Activated naive CD4-positive, alpha-beta T cell treated with anti-CD3 and anti-CD28 coated beads for 36 hours (primary cell): ENCODE results near the gene RAP1A. TPM values are rescaled to one million over a fixed set of nuclear protein-coding genes. Genes with fewer than 3 reads are reported as not detected.

ENCODE experiments used
- CTCF ChIA-PET: fragments of 350-600 bp; sonication (Branson Sonifier 250); formaldehyde crosslinking; loops from one replicate; lab custom pipeline; 2021; ENCODE audit warnings: antibody characterized with exemption; lab: Charles Lee
- DNase-seq: peaks from one replicate; pipeline ENCODE4 v3.0.0-alpha.2; 2020
- H3K27ac Mint-ChIP-seq: one replicate; pipeline ENCODE4 v1.8.0; 2021; ENCODE audit warnings: mild to moderate bottlenecking, mixed read lengths
- H3K27me3 Mint-ChIP-seq: one replicate; pipeline ENCODE4 v1.8.0; 2021; ENCODE audit warnings: low read depth, mixed read lengths
- H3K36me3 Mint-ChIP-seq: one replicate; pipeline ENCODE4 v1.8.0; 2021; ENCODE audit warnings: low read depth, mixed read lengths
- H3K4me1 Mint-ChIP-seq: one replicate; pipeline ENCODE4 v1.8.0; 2021; ENCODE audit warnings: low read depth, mixed read lengths
- H3K4me3 Mint-ChIP-seq: one replicate; pipeline ENCODE4 v1.8.0; 2021; ENCODE audit warnings: mild to moderate bottlenecking, moderate library complexity, mixed read lengths
- H3K9me3 Mint-ChIP-seq: one replicate; pipeline ENCODE4 v1.8.0; 2021; ENCODE audit warnings: mixed read lengths
- intact Hi-C: fragments of 100-400 bp; cut with micrococcal nuclease; formaldehyde crosslinking; loops from one replicate; pipeline ENCODE4 v1.15.1; 2023
- total RNA-seq, 2 experiments: library from RNA; stranded (reverse); gene quantifications; one replicate each; pipeline ENCODE4 v1.2.3, GENCODE V29; 2021

Gene RAP1A
- total RNA-seq, 2 experiments from 2014 or later = 152 to 155 TPM

- Mint-ChIP-seq H3K4me3 (no peak overlapping the region), H3K27me3 (no peaks in the 10 kb centered on the region), H3K27ac (no peak overlapping the region), H3K9me3 (no peaks in the 10 kb centered on the region), H3K36me3 (peaks cover 17% of the 10 kb centered on the region), H3K4me1 (peaks cover 75% of the 10 kb centered on the region)
- intact Hi-C loops = no loop called here
- CTCF ChIA-PET = interaction anchor here (0.7 to 1.8 kb wide), 6 partner anchors 9 to 141 kb away, joined by 3 to 10 read pairs (median 4); partner anchors contain the start of gene RAP1A
- no peak for DNase-seq
These were observed 29.6 kb downstream of the RAP1A start for GRCh38 chr1:111649227-111649626.

GRCh38 chr1:111649648-111650047 lies 30.1 kb downstream of the RAP1A start:
- DNase-seq = no peak
- Mint-ChIP-seq H3K9me3 (no peaks in the 10 kb centered on the region), H3K27me3 (no peaks in the 10 kb centered on the region), H3K4me1 (peaks cover 72% of the 10 kb centered on the region), H3K27ac (no peak overlapping the region), H3K36me3 (peaks cover 17% of the 10 kb centered on the region), H3K4me3 (no peak overlapping the region)
- intact Hi-C loops = no loop called here
- CTCF ChIA-PET = interaction anchor here (1.1 to 1.8 kb wide), 5 partner anchors 9 to 141 kb away, joined by 3 to 10 read pairs (median 4); partner anchors contain the start of gene RAP1A

- no peak overlapping the region for H3K27ac Mint-ChIP-seq
- CTCF ChIA-PET = no interaction called here
- H3K9me3 Mint-ChIP-seq = no peaks in the 10 kb centered on the region
- no peaks in the 10 kb centered on the region for H3K27me3 Mint-ChIP-seq
- peaks cover 56% of the 10 kb centered on the region for H3K4me1 Mint-ChIP-seq
- no peak for DNase-seq
- H3K4me3 Mint-ChIP-seq = no peak overlapping the region
- H3K36me3 Mint-ChIP-seq = peaks cover 11% of the 10 kb centered on the region
- intact Hi-C loops = no loop called here
These were observed 34.1 kb downstream of the RAP1A start for GRCh38 chr1:111653709-111654108.

- CTCF ChIA-PET = interaction anchor here (1.3 kb wide), 1 partner anchor 147 kb away, joined by 5 read pairs; no protein-coding TSS in a partner anchor
- no peaks in the 10 kb centered on the region for H3K27me3 Mint-ChIP-seq
- intact Hi-C loops = no loop called here
- H3K36me3 Mint-ChIP-seq = peaks cover 6% of the 10 kb centered on the region
- H3K4me1 Mint-ChIP-seq = peaks cover 47% of the 10 kb centered on the region
- H3K4me3 Mint-ChIP-seq = no peak overlapping the region
- H3K27ac Mint-ChIP-seq = no peak overlapping the region
- no peaks in the 10 kb centered on the region for H3K9me3 Mint-ChIP-seq
- no peak for DNase-seq
These were observed 35.2 kb downstream of the RAP1A start for GRCh38 chr1:111654839-111655238.

- peak; percentile 23 for DNase-seq
- CTCF ChIA-PET = no interaction called here
- Mint-ChIP-seq H3K4me1 (peaks cover 40% of the 10 kb centered on the region), H3K36me3 (peaks cover 4% of the 10 kb centered on the region), H3K9me3 (no peaks in the 10 kb centered on the region), H3K4me3 (no peak overlapping the region), H3K27ac (no peak overlapping the region), H3K27me3 (no peaks in the 10 kb centered on the region)
- intact Hi-C loops = loop anchor here (2.0 kb wide), 1 partner anchor 150 kb away; no protein-coding TSS in a partner anchor
These were observed 36.8 kb downstream of the RAP1A start for GRCh38 chr1:111656086-111657017.

- H3K4me3 Mint-ChIP-seq = no peak overlapping the region
- H3K9me3 Mint-ChIP-seq = no peaks in the 10 kb centered on the region
- no peak overlapping the region for H3K27ac Mint-ChIP-seq
- no peak for DNase-seq
- H3K36me3 Mint-ChIP-seq = peaks cover 2% of the 10 kb centered on the region
- H3K4me1 Mint-ChIP-seq = peaks cover 45% of the 10 kb centered on the region
- CTCF ChIA-PET = interaction anchor here (1.0 to 1.6 kb wide), 5 partner anchors 10 to 151 kb away, joined by 3 to 17 read pairs (median 5); no protein-coding TSS in a partner anchor
- intact Hi-C loops = no loop called here
- no peaks in the 10 kb centered on the region for H3K27me3 Mint-ChIP-seq
These were observed 39.0 kb downstream of the RAP1A start for GRCh38 chr1:111658622-111659021.

- no peak overlapping the region for H3K27ac Mint-ChIP-seq
- H3K9me3 Mint-ChIP-seq = no peaks in the 10 kb centered on the region
- no peak overlapping the region for H3K4me3 Mint-ChIP-seq
- CTCF ChIA-PET = interaction anchor here (0.7 to 1.0 kb wide), 2 partner anchors 18 to 432 kb away, joined by 3 read pairs; no protein-coding TSS in a partner anchor
- no peaks in the 10 kb centered on the region for H3K36me3 Mint-ChIP-seq
- peaks cover 49% of the 10 kb centered on the region for H3K4me1 Mint-ChIP-seq
- DNase-seq = no peak
- intact Hi-C loops = loop anchor here (2.0 kb wide), 2 partner anchors 14 to 30 kb away; no protein-coding TSS in a partner anchor
- H3K27me3 Mint-ChIP-seq = no peaks in the 10 kb centered on the region
These were observed 40.9 kb downstream of the RAP1A start for GRCh38 chr1:111660204-111661150.

- intact Hi-C loops = no loop called here
- Mint-ChIP-seq H3K36me3 (peaks cover 7% of the 10 kb centered on the region), H3K4me3 (no peak overlapping the region), H3K27ac (no peak overlapping the region), H3K27me3 (no peaks in the 10 kb centered on the region), H3K4me1 (peaks cover 57% of the 10 kb centered on the region), H3K9me3 (no peaks in the 10 kb centered on the region)
- CTCF ChIA-PET = interaction anchor here (0.6 to 2.0 kb wide), 4 partner anchors 29 to 188 kb away, joined by 3 to 8 read pairs (median 3); no protein-coding TSS in a partner anchor
- no peak for DNase-seq
These were observed 45.1 kb downstream of the RAP1A start for GRCh38 chr1:111664652-111665051.

GRCh38 chr1:111665497-111665896 lies 45.9 kb downstream of the RAP1A start:
- Mint-ChIP-seq H3K36me3 (peaks cover 9% of the 10 kb centered on the region), H3K4me3 (no peak overlapping the region), H3K27ac (no peak overlapping the region), H3K4me1 (peaks cover 65% of the 10 kb centered on the region), H3K9me3 (no peaks in the 10 kb centered on the region), H3K27me3 (no peaks in the 10 kb centered on the region)
- no peak for DNase-seq
- CTCF ChIA-PET = interaction anchor here (2.0 kb wide), 1 partner anchor 158 kb away, joined by 8 read pairs; no protein-coding TSS in a partner anchor
- intact Hi-C loops = no loop called here

- Mint-ChIP-seq H3K4me1 (peaks cover 77% of the 10 kb centered on the region), H3K4me3 (no peak overlapping the region), H3K9me3 (no peaks in the 10 kb centered on the region), H3K36me3 (peaks cover 9% of the 10 kb centered on the region), H3K27me3 (no peaks in the 10 kb centered on the region), H3K27ac (no peak overlapping the region)
- CTCF ChIA-PET = no interaction called here
- no peak for DNase-seq
- intact Hi-C loops = no loop called here
These were observed 47.2 kb downstream of the RAP1A start for GRCh38 chr1:111666828-111667227.

GRCh38 chr1:111669268-111669667 lies 49.7 kb downstream of the RAP1A start:
- no peak overlapping the region for H3K27ac Mint-ChIP-seq
- no peak for DNase-seq
- CTCF ChIA-PET = interaction anchor here (0.7 to 2.8 kb wide), 3 partner anchors 49 to 161 kb away, joined by 3 to 10 read pairs (median 3); no protein-coding TSS in a partner anchor
- H3K27me3 Mint-ChIP-seq = no peaks in the 10 kb centered on the region
- peaks cover 74% of the 10 kb centered on the region for H3K4me1 Mint-ChIP-seq
- intact Hi-C loops = no loop called here
- H3K9me3 Mint-ChIP-seq = no peaks in the 10 kb centered on the region
- H3K36me3 Mint-ChIP-seq = peaks cover 21% of the 10 kb centered on the region
- no peak overlapping the region for H3K4me3 Mint-ChIP-seq
